ENCODE data around the gene UTP18.

- TF ChIP-seq CTCF (conservative IDR thresholded peaks at IDR 0.05 in 1 of 2, IDR thresholded peaks at IDR 0.05 in 1 of 2; ENCODE audit: extremely low read depth in 1 of 2, insufficient read depth in 1 of 2, low read depth in 1 of 2, low read length in 2 of 2): no peak
- no peak for TF ChIP-seq EZH2 (IDR thresholded peaks at IDR 0.05; ENCODE audit: borderline replicate concordance, low read length)
These were observed 12.5 kb downstream of the UTP18 start for GRCh38 chr17:51272812-51273211.

Data from mammary epithelial cell (primary cell).